Stomach smooth muscle (tissue), 2 donors: ENCODE measurements around the gene ITGB6.

Source experiments
- H3K27ac ChIP-seq: one replicate; pipeline ENCODE4 v1.7.0; 2013; ENCODE audit warnings: mild to moderate bottlenecking, low read length, inconsistent platforms
- H3K27me3 ChIP-seq, 2 donors: one replicate each; pipeline ENCODE4 v1.7.0; 2013; ENCODE audit warnings: low read length in 2 of 2; ENCODE audit not compliant: insufficient read depth in 2 of 2, control insufficient read depth in 1 of 2
- H3K36me3 ChIP-seq, 2 donors: one replicate each; pipeline ENCODE4 v1.7.0; 2013; ENCODE audit warnings: low read length in 2 of 2; ENCODE audit not compliant: control insufficient read depth in 2 of 2, insufficient read depth in 2 of 2
- H3K4me1 ChIP-seq: one replicate; pipeline ENCODE4 v1.7.0; 2013; ENCODE audit warnings: low read length; ENCODE audit not compliant: control insufficient read depth, insufficient read depth
- H3K4me3 ChIP-seq, 2 donors: one replicate each; pipeline ENCODE4 v1.7.0; 2013; ENCODE audit warnings: low read length in 2 of 2
- H3K9ac ChIP-seq, 2 donors: one replicate each; pipeline ENCODE4 v1.7.0; 2013; ENCODE audit warnings: low read length in 2 of 2, mild to moderate bottlenecking in 1 of 2
- H3K9me3 ChIP-seq, 2 donors: one replicate each; pipeline ENCODE4 v1.7.0; 2013; ENCODE audit warnings: low read length in 2 of 2; ENCODE audit not compliant: control insufficient read depth in 2 of 2
- donor health status: healthy.
- donor health status: Pancreatic carcinoma.

Gene ITGB6

GRCh38 chr2:160063271-160063670 lies 136.8 kb downstream of the ITGB6 start:
- no peak overlapping the region for H3K27ac ChIP-seq
- H3K4me1 ChIP-seq, result peaks cover 8% of the 10 kb centered on the region
- H3K9ac ChIP-seq, result no peak overlapping the region
- H3K9me3 ChIP-seq, result no peaks in the 10 kb centered on the region
- H3K27me3 ChIP-seq, result no peaks in the 10 kb centered on the region
- peak overlapping the region; percentile 47 to 84 for H3K4me3 ChIP-seq
- no peaks in the 10 kb centered on the region for H3K36me3 ChIP-seq

DNA sequence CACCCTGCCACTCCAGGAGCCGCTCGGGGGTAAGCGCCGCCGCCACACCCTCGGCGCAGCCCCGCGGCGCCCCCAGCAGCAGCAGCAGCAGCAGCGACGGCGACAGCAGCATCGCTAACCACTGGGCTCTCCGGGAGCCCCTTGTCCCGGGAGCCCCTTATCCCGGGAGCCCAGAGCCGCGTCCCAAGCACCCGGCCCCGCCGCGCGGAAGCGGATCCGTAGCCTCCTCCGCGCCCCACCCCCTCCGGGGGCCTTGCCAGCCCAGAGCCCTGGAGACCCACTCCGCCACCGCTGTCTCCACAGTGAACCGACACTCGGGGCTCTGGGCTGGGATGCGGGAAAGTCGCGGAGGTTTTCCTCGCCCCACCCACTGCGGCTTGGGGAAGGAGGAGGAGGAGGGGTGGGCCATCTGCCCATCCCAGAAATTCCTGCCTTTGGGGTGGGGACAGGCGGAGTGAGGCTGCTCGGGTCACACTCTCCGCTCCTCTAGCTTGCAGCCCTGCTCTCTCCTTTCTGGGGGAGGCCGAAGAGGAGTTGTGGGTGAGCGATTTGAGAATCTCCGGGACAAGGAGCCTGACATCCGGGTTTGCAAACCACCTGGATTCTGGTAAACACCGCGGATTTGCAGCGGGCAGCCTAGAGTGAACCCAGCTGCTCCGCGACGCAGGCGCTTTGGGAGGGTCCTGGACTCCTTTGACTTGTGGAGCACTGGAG lies 137.6 kb downstream of the ITGB6 start, which contains the start of gene PLA2R1:
Gene PLA2R1, minus strand, starts transcription at position 324 of the 714 bp plus-strand sequence. Its CDS starts 212 bp downstream, at position 112.
- peaks cover 8% of the 10 kb centered on the region for H3K4me1 ChIP-seq
- H3K27me3 ChIP-seq, result no peaks in the 10 kb centered on the region
- H3K9me3 ChIP-seq, result no peaks in the 10 kb centered on the region
- peak within 1 kb of the TSS; percentile 55 to 63 for H3K9ac ChIP-seq
- peak within 1 kb of the TSS; percentile 47 to 84 for H3K4me3 ChIP-seq
- no peaks in the 10 kb centered on the region for H3K36me3 ChIP-seq
- H3K27ac ChIP-seq, result no peak within 1 kb of the TSS

GRCh38 chr2:160061944-160062291 lies 138.2 kb downstream of the ITGB6 start:
- H3K9ac ChIP-seq, result peak overlapping the region; percentile 55 to 63

DNA sequence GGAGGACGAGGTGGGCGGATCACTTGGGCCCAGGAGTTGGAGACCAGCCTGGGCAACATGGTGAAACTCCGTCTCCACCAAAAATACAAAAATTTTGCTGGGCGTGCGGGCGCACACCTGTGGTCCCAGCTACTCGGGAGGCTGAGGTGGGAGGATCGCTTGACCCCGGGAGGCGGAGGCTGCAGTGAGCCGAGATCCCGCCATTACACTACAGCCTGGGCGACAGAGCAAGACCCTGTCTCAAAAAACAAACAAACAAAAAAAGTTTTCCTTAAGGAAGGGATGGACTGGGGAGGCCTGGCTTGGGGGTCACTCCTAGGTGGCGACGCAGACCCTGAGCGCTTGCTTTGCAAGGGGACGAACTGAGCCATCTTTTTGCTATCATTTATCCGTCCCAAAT lies 138.5 kb downstream of the ITGB6 start:
- no peaks in the 10 kb centered on the region for H3K36me3 ChIP-seq
- no peak overlapping the region for H3K9ac ChIP-seq
- no peaks in the 10 kb centered on the region for H3K9me3 ChIP-seq

More at GRCh38 chr2:160061944-160062291, 138.2 kb downstream of the ITGB6 start:
- Histone ChIP-seq H3K4me1 (peaks cover 8% of the 10 kb centered on the region), H3K27me3 (no peaks in the 10 kb centered on the region), H3K27ac (no peak overlapping the region), H3K36me3 (no peaks in the 10 kb centered on the region), H3K4me3 (peak overlapping the region; percentile 47 to 84), H3K9me3 (no peaks in the 10 kb centered on the region)

DNA sequence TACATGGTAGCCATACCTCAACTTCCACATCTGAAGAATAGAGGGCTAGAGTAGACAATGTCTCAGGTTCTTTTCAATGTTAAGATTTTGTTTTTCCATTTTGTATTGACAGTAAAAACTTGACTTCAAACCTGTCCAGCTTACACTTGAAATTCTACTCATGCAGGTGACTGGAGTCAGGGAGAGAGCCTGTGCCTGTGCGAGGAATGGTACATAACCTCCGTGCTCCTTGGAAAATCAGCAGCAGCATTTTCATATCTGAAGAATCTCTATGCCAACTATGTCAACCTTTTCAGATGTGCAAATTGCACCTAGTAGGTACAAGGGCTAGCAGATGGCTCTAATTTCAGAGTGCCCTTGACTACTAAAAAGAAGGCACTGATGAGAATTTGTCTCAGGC lies 139.8 kb downstream of the ITGB6 start:
- H3K9ac ChIP-seq, result no peak overlapping the region
- H3K36me3 ChIP-seq, result no peaks in the 10 kb centered on the region
- H3K9me3 ChIP-seq, result no peaks in the 10 kb centered on the region
- H3K27ac ChIP-seq, result no peak overlapping the region
- peaks cover 10% of the 10 kb centered on the region for H3K4me1 ChIP-seq
- H3K27me3 ChIP-seq, result no peaks in the 10 kb centered on the region
- no peak overlapping the region for H3K4me3 ChIP-seq

More for the DNA sequence above, 138.5 kb downstream of the ITGB6 start:
- Histone ChIP-seq H3K27ac (no peak overlapping the region), H3K4me1 (peaks cover 8% of the 10 kb centered on the region), H3K4me3 (peak overlapping the region; percentile 47 to 84), H3K27me3 (no peaks in the 10 kb centered on the region)

GRCh38 chr2:160057356-160057755 lies 142.7 kb downstream of the ITGB6 start:
- Histone ChIP-seq H3K36me3 (no peaks in the 10 kb centered on the region), H3K4me1 (peaks cover 9% of the 10 kb centered on the region), H3K9me3 (no peaks in the 10 kb centered on the region), H3K27ac (no peak overlapping the region), H3K9ac (no peak overlapping the region), H3K27me3 (no peaks in the 10 kb centered on the region), H3K4me3 (no peak overlapping the region)

DNA sequence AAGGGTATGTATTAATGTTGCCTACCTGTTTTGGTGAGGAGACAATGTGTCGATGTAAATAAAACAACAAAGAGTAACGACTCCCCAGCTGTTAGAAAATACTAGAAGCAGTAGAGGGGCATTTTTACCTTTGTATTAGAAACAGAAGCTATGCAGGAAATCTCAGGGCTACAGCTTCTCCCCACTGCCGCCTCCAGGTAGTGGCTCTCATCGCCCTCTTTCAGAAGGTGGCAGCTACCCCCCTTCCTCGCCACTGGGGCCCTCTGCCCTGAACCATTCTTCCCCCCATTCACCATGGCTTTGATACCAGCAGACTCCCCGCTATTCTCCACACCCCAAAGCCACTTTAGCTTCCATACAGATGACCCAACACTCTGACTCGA lies 144.4 kb downstream of the ITGB6 start:
- H3K4me3 ChIP-seq, result no peak overlapping the region
- H3K4me1 ChIP-seq, result peaks cover 14% of the 10 kb centered on the region
- no peaks in the 10 kb centered on the region for H3K9me3 ChIP-seq
- no peaks in the 10 kb centered on the region for H3K27me3 ChIP-seq
- H3K9ac ChIP-seq, result no peak overlapping the region
- H3K36me3 ChIP-seq, result no peaks in the 10 kb centered on the region
- H3K27ac ChIP-seq, result no peak overlapping the region

DNA sequence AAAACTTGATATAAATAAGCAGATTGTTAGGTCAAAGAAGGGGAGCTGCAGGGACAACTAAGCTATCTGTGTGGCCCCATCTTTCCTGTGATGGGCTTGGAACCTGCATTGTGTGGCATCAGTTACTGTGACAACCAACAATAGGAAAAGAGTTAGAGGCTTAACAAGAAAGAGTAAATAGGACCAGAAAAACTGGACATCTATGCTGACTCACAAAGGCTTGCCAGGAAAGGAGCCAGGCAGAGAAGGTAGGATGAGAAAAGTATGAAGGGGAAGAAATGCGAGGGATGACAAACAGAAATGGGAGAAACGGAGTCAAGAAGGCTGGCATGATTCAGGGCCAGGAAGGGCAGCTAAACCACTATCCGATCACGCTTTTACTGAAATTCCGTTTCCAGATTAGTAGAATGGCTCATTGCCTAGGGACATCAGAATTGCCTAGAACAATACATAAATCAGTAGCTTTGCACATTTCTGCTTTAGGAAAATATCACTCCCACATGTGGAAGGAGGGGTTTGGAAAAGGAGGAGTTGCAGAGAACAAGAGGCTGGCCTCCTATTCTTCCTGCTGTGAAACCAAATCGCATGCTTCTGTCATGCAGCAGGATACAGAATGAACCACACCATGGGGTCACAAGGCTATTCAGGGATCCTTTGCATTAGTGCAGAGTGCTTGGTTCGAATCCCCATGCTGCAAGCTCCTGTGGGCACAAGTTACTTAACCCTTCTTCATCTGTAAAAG lies 144.9 kb downstream of the ITGB6 start:
- Histone ChIP-seq H3K9ac (no peak overlapping the region), H3K4me1 (peaks cover 14% of the 10 kb centered on the region), H3K9me3 (no peaks in the 10 kb centered on the region), H3K4me3 (no peak overlapping the region), H3K36me3 (no peaks in the 10 kb centered on the region), H3K27me3 (no peaks in the 10 kb centered on the region), H3K27ac (no peak overlapping the region)

- no peaks in the 10 kb centered on the region for H3K36me3 ChIP-seq
- no peak overlapping the region for H3K27ac ChIP-seq
- H3K9ac ChIP-seq, result no peak overlapping the region
- peaks cover 14% of the 10 kb centered on the region for H3K4me1 ChIP-seq
- no peaks in the 10 kb centered on the region for H3K27me3 ChIP-seq
- no peak overlapping the region for H3K4me3 ChIP-seq
- no peaks in the 10 kb centered on the region for H3K9me3 ChIP-seq
Measured at GRCh38 chr2:160053946-160054345, 146.1 kb downstream of the ITGB6 start.

GRCh38 chr2:160052531-160052930 lies 147.5 kb downstream of the ITGB6 start:
- no peaks in the 10 kb centered on the region for H3K36me3 ChIP-seq
- no peaks in the 10 kb centered on the region for H3K9me3 ChIP-seq
- no peak overlapping the region for H3K4me3 ChIP-seq
- no peak overlapping the region for H3K9ac ChIP-seq
- no peaks in the 10 kb centered on the region for H3K27me3 ChIP-seq
- no peak overlapping the region for H3K27ac ChIP-seq
- peaks cover 14% of the 10 kb centered on the region for H3K4me1 ChIP-seq

DNA sequence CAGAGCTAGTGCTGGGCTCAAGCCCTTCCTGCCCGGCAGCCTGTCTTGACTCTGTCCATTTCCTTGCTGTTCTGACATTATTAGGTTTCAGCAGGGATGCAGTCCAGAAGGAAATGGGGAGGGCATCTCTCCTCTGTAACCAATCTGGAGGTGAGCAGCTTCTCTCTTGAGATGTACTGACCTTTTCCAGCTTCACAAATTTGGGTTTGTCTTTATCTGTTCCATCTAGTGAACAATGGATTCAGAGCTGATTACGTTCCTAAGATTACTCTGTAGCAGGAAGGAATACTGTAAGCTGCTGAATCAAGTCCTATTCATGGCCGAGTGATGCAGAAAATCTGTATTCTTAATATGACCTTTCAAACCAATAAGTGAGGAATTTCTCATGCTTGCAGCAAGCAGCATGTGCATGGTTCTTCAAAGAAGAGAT lies 148.7 kb downstream of the ITGB6 start:
- Histone ChIP-seq H3K36me3 (no peaks in the 10 kb centered on the region), H3K4me1 (peaks cover 14% of the 10 kb centered on the region), H3K4me3 (no peak overlapping the region), H3K27me3 (no peaks in the 10 kb centered on the region), H3K9me3 (no peaks in the 10 kb centered on the region), H3K9ac (no peak overlapping the region), H3K27ac (no peak overlapping the region)
